Measurements from ENCODE around the gene NCOA1. TPM values are rescaled to one million over a fixed set of nuclear protein-coding genes. Genes with fewer than 3 reads are reported as not detected.

Gene NCOA1
- total RNA-seq, 3 donors from 2014 or later = 34.8 to 55.6 (median 43.6) TPM

GRCh38 chr2:24680196-24680595 is 189.1 kb downstream of the NCOA1 start:
- no peaks in the 10 kb centered on the region for H3K9me3 ChIP-seq
- DNase-seq (no peak), ATAC-seq (no peak)
- TF ChIP-seq, protein P1, sequence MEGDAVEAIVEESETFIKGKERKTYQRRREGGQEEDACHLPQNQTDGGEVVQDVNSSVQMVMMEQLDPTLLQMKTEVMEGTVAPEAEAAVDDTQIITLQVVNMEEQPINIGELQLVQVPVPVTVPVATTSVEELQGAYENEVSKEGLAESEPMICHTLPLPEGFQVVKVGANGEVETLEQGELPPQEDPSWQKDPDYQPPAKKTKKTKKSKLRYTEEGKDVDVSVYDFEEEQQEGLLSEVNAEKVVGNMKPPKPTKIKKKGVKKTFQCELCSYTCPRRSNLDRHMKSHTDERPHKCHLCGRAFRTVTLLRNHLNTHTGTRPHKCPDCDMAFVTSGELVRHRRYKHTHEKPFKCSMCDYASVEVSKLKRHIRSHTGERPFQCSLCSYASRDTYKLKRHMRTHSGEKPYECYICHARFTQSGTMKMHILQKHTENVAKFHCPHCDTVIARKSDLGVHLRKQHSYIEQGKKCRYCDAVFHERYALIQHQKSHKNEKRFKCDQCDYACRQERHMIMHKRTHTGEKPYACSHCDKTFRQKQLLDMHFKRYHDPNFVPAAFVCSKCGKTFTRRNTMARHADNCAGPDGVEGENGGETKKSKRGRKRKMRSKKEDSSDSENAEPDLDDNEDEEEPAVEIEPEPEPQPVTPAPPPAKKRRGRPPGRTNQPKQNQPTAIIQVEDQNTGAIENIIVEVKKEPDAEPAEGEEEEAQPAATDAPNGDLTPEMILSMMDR (IDR thresholded peaks at IDR 0.05) = no peak
- intact Hi-C loops (cut with DNase I, micrococcal nuclease) = no loop called here
- no peaks in the 10 kb centered on the region for H3K4me1 ChIP-seq (ENCODE audit: low read depth)
- no peaks in the 10 kb centered on the region for H3K36me3 ChIP-seq (ENCODE audit: low read depth)
- no peak overlapping the region for H3K4me3 ChIP-seq

DNA sequence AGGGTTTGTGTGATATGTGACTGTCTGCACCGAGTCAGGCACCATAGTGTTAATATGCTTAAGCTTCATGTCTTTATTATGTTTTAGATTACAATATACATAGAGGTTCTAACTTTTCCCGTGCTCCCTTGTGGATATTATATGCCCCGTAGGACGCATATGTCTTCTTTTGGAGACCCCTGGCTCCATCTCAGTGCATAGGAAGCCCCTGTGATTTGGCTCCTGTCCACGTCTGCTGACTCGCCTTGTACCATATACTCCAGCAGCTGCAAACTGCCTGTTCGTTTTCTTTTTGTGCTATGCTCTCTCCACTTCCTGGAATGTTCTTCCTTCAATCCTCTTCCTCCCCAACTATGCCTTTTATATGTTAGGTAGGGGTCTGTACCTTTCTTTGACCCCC is 191.2 kb downstream of the NCOA1 start:
- Histone ChIP-seq H3K4me1 (ENCODE audit: low read depth) (no peaks in the 10 kb centered on the region), H3K36me3 (ENCODE audit: low read depth) (no peaks in the 10 kb centered on the region), H3K4me3 (no peak overlapping the region), H3K9me3 (no peaks in the 10 kb centered on the region)
- ATAC-seq (no peak), DNase-seq (no peak)
- intact Hi-C loops (cut with DNase I, micrococcal nuclease) = no loop called here
- TF ChIP-seq, protein P1 (IDR thresholded peaks at IDR 0.05) = no peak

DNA sequence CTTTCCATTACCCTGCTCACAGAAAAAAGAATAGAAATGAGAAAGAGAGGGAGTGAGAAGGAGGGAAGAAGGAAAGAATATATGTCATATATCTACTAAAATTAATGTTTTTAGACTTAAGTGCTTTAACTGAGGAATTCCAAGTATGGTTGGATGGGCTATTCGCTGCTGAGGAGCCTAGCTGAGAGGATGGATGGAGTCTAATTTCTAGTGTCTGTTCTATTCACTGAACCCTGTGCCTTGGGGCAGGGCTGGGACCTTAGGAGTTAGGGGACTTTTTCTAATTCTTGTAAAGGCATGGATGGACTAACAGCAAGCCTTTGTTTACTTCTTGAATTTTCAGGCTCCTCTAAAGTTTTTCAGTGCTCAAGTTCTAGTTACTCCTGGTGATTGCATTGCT is 192.4 kb downstream of the NCOA1 start:
- Histone ChIP-seq H3K4me3 (no peak overlapping the region), H3K4me1 (ENCODE audit: low read depth) (no peaks in the 10 kb centered on the region), H3K36me3 (ENCODE audit: low read depth) (no peaks in the 10 kb centered on the region), H3K9me3 (no peaks in the 10 kb centered on the region)
- ATAC-seq = no peak
- DNase-seq = no peak
- intact Hi-C loops (cut with DNase I, micrococcal nuclease) = no loop called here
- TF ChIP-seq, protein P1 (IDR thresholded peaks at IDR 0.05) = no peak

GRCh38 chr2:24690524-24690923 is 199.5 kb downstream of the NCOA1 start:
- H3K4me1 ChIP-seq (ENCODE audit: low read depth) = no peaks in the 10 kb centered on the region
- TF ChIP-seq, protein P1 (IDR thresholded peaks at IDR 0.05) = no peak
- intact Hi-C loops (cut with DNase I, micrococcal nuclease) = no loop called here
- no peaks in the 10 kb centered on the region for H3K36me3 ChIP-seq (ENCODE audit: low read depth)
- ATAC-seq = no peak
- no peak for DNase-seq
- H3K4me3 ChIP-seq = no peak overlapping the region
- no peaks in the 10 kb centered on the region for H3K9me3 ChIP-seq

- intact Hi-C loops (cut with DNase I, micrococcal nuclease) = no loop called here
- ATAC-seq (no peak), DNase-seq (no peak)
- Histone ChIP-seq H3K9me3 (no peaks in the 10 kb centered on the region), H3K36me3 (ENCODE audit: low read depth) (no peaks in the 10 kb centered on the region), H3K4me3 (no peak overlapping the region), H3K4me1 (ENCODE audit: low read depth) (no peaks in the 10 kb centered on the region)
- TF ChIP-seq, protein P1 (IDR thresholded peaks at IDR 0.05) = no peak
Measured at GRCh38 chr2:24691806-24692205, 200.8 kb downstream of the NCOA1 start.

- H3K4me3 ChIP-seq = no peak overlapping the region
- intact Hi-C loops (cut with DNase I, micrococcal nuclease) = no loop called here
Measured at GRCh38 chr2:24697792-24698191, 206.7 kb downstream of the NCOA1 start.

More at GRCh38 chr2:24697792-24698191, 206.7 kb downstream of the NCOA1 start:
- no peak for DNase-seq
- Histone ChIP-seq H3K4me1 (ENCODE audit: low read depth) (no peaks in the 10 kb centered on the region), H3K36me3 (ENCODE audit: low read depth) (no peaks in the 10 kb centered on the region), H3K9me3 (no peaks in the 10 kb centered on the region)
- no peak for ATAC-seq
- TF ChIP-seq, protein P1 (IDR thresholded peaks at IDR 0.05) = no peak
